Sigmoid colon (tissue), 7 donors: ENCODE results near the gene ZNF23. TPM values are rescaled to one million over a fixed set of nuclear protein-coding genes. Genes with fewer than 3 reads are reported as not detected.
A peak's percentile ranks its signal among the peaks of the same experiment; 100 is the strongest.

Experiments
- DNase-seq: peaks from one replicate; pipeline ENCODE4 v3.0.0-alpha.2; 2019
- H3K27ac ChIP-seq, 4 donors: fragments of 200-600 bp; sonication (generic); one replicate each; pipeline ENCODE4 v1.5.1; 2016 to 2019; ENCODE audit warnings: mild to moderate bottlenecking in 1 of 4
- H3K27me3 ChIP-seq, 3 donors: fragments of 200-600 bp; sonication (generic); one replicate each; pipeline ENCODE4 v1.5.1; 2019; ENCODE audit warnings: mild to moderate bottlenecking in 1 of 3
- H3K36me3 ChIP-seq, 4 donors: fragments of 200-600 bp; sonication (generic); one replicate each; pipeline ENCODE4 v1.5.1; 2016 to 2019
- H3K4me1 ChIP-seq, 4 donors: fragments of 200-600 bp; sonication (generic); one replicate each; pipeline ENCODE4 v1.5.1; 2017 to 2019
- H3K4me3 ChIP-seq, 4 donors: fragments of 200-600 bp; sonication (generic); one replicate each; pipeline ENCODE4 v1.5.1; 2017 to 2019; ENCODE audit warnings: mild to moderate bottlenecking in 2 of 4, moderate library complexity in 1 of 4
- H3K9me3 ChIP-seq, 4 donors: fragments of 200-600 bp in 3 of 4; sonication (generic) in 3 of 4; one replicate each; pipeline versions ENCODE4 v1.5.1 to v1.6.1; 2013 to 2019
- EP300 ChIP-seq, 4 donors: sonication (generic); formaldehyde crosslinking; IDR thresholded peaks; one replicate each; pipeline ENCODE4 v1.6.1; 2017; ENCODE audit warnings: antibody characterized with exemption in 4 of 4
- POLR2A ChIP-seq, 2 donors: fragments of 450-650 bp; IDR thresholded peaks; one replicate each; pipeline ENCODE4 v1.6.1; 2016; ENCODE audit warnings: antibody characterized with exemption in 2 of 2, mild to moderate bottlenecking in 2 of 2, moderate library complexity in 2 of 2
- POLR2AphosphoS5 ChIP-seq, 4 donors: sonication (generic); formaldehyde crosslinking; IDR thresholded peaks; one replicate each; pipeline ENCODE4 v1.6.1; 2017; ENCODE audit warnings: antibody characterized with exemption in 4 of 4
- WGBS, 2 donors: extraction: QIAGEN DNeasy Blood & Tissue Kit; methylation state at CpG; one replicate each; pipeline ENCODE4 v1.1.7; 2013; 5-methylcytosine and 5-hydroxymethylcytosine counted together
- intact Hi-C: fragments of 100-400 bp; cut with DNase I; formaldehyde crosslinking; loops from one replicate; pipeline ENCODE4 v1.15.1; 2023
- polyA plus RNA-seq, 3 donors: library from polyadenylated mRNA; stranded (reverse); fragments of 200-250 nt; gene quantifications; one replicate each; pipeline ENCODE4 v1.2.3, GENCODE V29; 2013
- total RNA-seq, 4 donors: library from RNA; depleted of rRNA; stranded (reverse); fragments of >200 nt; gene quantifications; one replicate each; pipeline ENCODE4 v1.1.0, GENCODE V29; 2016
- TF ChIP-seq, protein P1 (sequence below), 4 experiments: fragments of 450-650 bp in 3 of 4; fragments of 200-600 bp in 1 of 4; IDR thresholded peaks; one replicate each; pipeline ENCODE4 v1.5.1; 2016 to 2019; ENCODE audit warnings: antibody characterized with exemption in 4 of 4, mild to moderate bottlenecking in 3 of 4, moderate library complexity in 2 of 4
- donor health status: healthy with polysubstance abuse.
- donor health status: Bipolar disorder and iron deficiency.
- donor health status: healthy.

Gene ZNF23
- total and polyA plus RNA-seq, 7 donors = 3.0 to 11.6 (median 5.4) TPM

DNA sequence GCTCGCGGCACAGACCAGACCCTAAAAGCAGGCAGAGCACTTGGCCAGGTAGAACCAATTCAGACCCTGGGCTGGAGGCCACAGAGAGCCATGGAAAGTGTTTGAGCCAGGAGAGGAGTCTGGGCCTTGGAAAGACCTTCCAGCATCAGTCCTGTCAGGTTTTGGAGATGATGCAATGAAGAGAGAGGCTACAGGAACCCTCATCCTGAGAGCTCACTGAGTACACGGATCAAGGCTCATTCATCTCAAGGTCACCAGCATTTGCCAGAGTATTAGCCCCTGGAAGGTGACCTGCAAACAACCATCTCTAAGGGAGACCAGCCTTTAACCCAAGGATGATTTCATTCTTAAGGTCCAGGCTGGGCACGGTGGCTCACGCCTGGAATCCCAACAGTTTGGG is 48.0 kb downstream of the ZNF23 start:
- Histone ChIP-seq H3K27ac (no peak overlapping the region), H3K4me1 (peaks cover 0 to 6% (median 0%) of the 10 kb centered on the region in 4 donors), H3K4me3 (no peak overlapping the region), H3K36me3 (no peaks in the 10 kb centered on the region), H3K27me3 (peaks cover 5 to 33% (median 7%) of the 10 kb centered on the region in 3 donors), H3K9me3 (no peaks in the 10 kb centered on the region)
- WGBS, 2 donors = 91% methylated on average over 5 of the region's 5 CpGs
- TF ChIP-seq POLR2AphosphoS5 (IDR thresholded peaks at IDR 0.05) (no peak), EP300 (IDR thresholded peaks at IDR 0.05) (no peak), POLR2A (IDR thresholded peaks at IDR 0.05) (no peak)
- TF ChIP-seq, protein P1, sequence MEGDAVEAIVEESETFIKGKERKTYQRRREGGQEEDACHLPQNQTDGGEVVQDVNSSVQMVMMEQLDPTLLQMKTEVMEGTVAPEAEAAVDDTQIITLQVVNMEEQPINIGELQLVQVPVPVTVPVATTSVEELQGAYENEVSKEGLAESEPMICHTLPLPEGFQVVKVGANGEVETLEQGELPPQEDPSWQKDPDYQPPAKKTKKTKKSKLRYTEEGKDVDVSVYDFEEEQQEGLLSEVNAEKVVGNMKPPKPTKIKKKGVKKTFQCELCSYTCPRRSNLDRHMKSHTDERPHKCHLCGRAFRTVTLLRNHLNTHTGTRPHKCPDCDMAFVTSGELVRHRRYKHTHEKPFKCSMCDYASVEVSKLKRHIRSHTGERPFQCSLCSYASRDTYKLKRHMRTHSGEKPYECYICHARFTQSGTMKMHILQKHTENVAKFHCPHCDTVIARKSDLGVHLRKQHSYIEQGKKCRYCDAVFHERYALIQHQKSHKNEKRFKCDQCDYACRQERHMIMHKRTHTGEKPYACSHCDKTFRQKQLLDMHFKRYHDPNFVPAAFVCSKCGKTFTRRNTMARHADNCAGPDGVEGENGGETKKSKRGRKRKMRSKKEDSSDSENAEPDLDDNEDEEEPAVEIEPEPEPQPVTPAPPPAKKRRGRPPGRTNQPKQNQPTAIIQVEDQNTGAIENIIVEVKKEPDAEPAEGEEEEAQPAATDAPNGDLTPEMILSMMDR (IDR thresholded peaks at IDR 0.05) = no peak
- DNase-seq = no peak
- intact Hi-C loops = no loop called here

DNA sequence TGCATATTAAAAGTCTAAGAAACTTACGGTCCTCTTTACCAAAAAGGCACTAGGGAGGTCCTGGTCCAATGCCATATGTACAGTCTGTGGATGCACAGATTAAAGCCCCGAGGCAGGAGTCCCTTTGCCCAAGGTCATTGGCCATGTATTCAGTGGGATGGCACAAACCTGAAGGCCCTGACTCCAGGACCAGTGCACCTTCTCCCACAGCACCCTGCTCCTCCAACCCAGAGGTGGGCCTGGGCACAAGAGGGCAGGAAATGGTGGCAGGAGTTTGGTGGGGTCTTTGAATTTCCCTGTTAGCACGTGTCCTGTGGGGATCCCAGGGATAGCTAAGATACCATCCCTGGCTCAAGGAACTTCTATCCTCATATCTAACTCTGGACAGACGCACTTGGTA is 48.7 kb downstream of the ZNF23 start:
- no peak overlapping the region for H3K4me3 ChIP-seq
- intact Hi-C loops = loop anchor here (2.0 kb wide), 1 partner anchor 197 kb away; no protein-coding TSS in a partner anchor
- peaks cover 5 to 33% (median 7%) of the 10 kb centered on the region in 3 donors for H3K27me3 ChIP-seq
- no peak for TF ChIP-seq POLR2AphosphoS5 (IDR thresholded peaks at IDR 0.05)
- TF ChIP-seq, protein P1 (IDR thresholded peaks at IDR 0.05) = no peak
- no peak for TF ChIP-seq POLR2A (IDR thresholded peaks at IDR 0.05)
- TF ChIP-seq EP300 (IDR thresholded peaks at IDR 0.05) = no peak
- H3K4me1 ChIP-seq = peaks cover 0 to 6% (median 0%) of the 10 kb centered on the region in 4 donors
- no peaks in the 10 kb centered on the region for H3K36me3 ChIP-seq
- 60 to 69% methylated on average over 4 of the region's 4 CpGs for WGBS, 2 donors
- DNase-seq = no peak
- H3K9me3 ChIP-seq = no peaks in the 10 kb centered on the region
- no peak overlapping the region for H3K27ac ChIP-seq

DNA sequence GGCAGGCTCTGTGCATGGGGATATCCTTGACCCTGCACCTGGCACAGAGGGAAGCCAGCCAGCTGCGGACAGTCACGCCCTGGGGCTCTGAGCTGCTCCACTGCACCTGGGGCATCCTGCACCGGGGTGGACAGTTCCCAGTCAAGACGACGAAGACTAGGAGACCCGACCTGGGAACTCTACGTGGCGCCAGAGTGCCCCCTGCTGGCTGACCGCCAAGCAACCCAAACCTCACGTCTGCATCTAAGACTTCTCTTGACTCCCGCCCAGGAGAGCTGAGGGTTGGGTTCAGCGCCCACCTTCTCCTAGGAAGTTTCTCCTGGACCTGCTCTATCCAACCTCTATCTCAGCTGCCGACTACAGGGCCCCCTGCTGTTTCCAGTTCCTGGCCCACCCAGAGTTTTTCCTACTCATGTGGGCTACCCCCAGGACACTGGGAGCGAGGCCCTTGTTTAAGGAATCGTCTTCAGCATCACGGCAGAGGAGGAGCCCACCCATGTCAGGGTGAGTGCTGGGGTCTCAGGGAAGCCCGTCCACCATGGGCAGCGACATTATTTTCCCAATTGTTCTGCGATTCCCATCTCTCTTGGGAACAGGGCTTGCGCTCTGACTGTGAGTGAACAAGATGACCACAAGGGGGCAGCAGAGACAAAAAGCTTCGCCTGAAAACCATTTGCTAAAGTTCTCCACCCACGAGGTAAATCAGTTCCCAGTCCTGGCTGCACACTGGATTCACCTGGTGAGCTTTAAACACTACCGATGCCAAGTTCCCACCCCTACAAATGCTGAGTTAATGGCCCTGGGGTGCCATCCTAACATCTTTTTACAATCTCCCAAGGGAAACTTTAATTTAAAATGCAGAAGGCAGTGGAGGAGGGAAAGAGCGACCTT is 49.5 kb downstream of the ZNF23 start:
- 8 to 9% methylated on average over 24 of the region's 24 CpGs for WGBS, 2 donors
- Histone ChIP-seq H3K9me3 (no peaks in the 10 kb centered on the region), H3K27ac (no peak overlapping the region), H3K4me3 (no peak overlapping the region), H3K27me3 (peaks cover 5 to 28% (median 7%) of the 10 kb centered on the region in 3 donors), H3K4me1 (peaks cover 0 to 6% (median 0%) of the 10 kb centered on the region in 4 donors), H3K36me3 (no peaks in the 10 kb centered on the region)
- TF ChIP-seq, protein P1 (IDR thresholded peaks at IDR 0.05) = peak; percentile 53 to 85 (median 75)
- TF ChIP-seq POLR2AphosphoS5 (IDR thresholded peaks at IDR 0.05) = no peak
- no peak for DNase-seq
- intact Hi-C loops = loop anchor here (1.0 to 2.0 kb wide), 2 partner anchors 87 to 198 kb away; no protein-coding TSS in a partner anchor

DNA sequence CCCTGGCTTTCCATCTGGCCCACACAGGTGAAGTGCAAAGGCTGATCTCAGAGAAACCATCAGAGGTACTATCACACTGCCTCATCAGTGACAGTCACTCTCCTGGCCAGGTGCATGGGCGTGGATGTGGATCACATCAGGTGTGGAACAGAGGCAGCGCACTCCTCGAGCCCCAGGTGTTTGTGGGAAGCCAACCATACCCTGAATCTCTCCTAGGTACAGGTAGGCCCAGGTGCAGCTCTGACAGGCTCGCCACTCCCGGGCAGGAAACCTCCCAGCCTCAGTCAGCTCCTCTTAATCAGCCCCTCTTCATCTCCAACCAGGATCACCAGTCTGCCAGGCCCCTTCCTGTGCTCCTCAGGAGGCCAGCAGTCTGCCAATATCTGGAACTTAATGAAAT is 51.9 kb downstream of the ZNF23 start:
- WGBS, 2 donors = 53 to 69% methylated on average over 5 of the region's 5 CpGs
- Histone ChIP-seq H3K4me1 (peaks cover 0 to 6% (median 0%) of the 10 kb centered on the region in 4 donors), H3K36me3 (no peaks in the 10 kb centered on the region), H3K27ac (no peak overlapping the region), H3K27me3 (peaks cover 5 to 21% (median 7%) of the 10 kb centered on the region in 3 donors), H3K9me3 (no peaks in the 10 kb centered on the region), H3K4me3 (no peak overlapping the region)
- intact Hi-C loops = no loop called here
- DNase-seq = no peak
- TF ChIP-seq EP300 (IDR thresholded peaks at IDR 0.05) (no peak), POLR2A (IDR thresholded peaks at IDR 0.05) (no peak), POLR2AphosphoS5 (IDR thresholded peaks at IDR 0.05) (no peak)
- TF ChIP-seq, protein P1 (IDR thresholded peaks at IDR 0.05) = no peak
